ENCODE measurements around the gene KEAP1.
"Not testable (repeated sequence)": the region's sequence is repeated elsewhere in the genome, so short reads cannot be mapped to it uniquely, and the experiment has no call there.

The KEAP1 gene

DNA sequence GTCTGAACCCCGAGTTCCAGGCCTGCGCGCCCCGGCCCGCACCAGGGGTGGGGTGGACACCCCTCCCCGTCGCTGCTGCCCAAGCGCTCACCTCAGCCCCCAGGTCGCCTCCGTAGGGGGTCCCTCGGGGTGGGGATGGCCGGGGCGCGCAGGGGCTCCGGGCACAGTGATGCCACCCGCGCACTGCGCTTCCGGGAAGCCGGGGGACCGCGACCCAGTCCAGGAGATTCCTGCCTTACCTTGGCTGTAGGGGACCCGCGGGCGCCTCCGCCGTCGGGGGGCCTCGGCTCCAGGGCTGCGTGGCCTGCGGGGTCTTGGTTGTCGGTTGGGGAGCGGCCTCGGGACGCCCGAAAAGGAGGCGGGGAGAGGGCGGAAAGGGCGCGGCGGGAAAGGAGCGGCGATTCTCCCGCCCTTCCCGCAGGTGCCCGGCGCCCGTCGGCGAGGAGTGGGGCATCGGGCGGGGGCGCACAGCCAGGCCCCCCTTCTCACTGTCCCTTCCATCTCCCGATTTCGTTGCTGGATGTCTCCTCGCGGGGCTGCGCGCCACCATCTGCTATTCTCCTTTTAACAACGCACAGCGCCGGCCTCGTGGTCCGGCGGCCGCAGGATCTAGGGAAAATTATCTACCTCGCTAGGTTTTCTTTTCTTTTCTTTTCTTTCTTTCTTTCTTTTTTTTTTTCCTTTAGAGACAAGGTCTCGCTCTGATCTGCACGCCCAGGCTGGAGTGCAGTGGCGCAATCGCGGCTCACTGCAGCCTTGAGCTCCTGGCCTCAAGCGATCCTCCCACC is at the start of gene KEAP1:
TSS of gene KEAP1 (minus strand) at position 355 of the 788 bp plus-strand sequence. CDS start 3,323 bp downstream, outside the sequence.
- FAIRE-seq: peak; percentile 20

DNA sequence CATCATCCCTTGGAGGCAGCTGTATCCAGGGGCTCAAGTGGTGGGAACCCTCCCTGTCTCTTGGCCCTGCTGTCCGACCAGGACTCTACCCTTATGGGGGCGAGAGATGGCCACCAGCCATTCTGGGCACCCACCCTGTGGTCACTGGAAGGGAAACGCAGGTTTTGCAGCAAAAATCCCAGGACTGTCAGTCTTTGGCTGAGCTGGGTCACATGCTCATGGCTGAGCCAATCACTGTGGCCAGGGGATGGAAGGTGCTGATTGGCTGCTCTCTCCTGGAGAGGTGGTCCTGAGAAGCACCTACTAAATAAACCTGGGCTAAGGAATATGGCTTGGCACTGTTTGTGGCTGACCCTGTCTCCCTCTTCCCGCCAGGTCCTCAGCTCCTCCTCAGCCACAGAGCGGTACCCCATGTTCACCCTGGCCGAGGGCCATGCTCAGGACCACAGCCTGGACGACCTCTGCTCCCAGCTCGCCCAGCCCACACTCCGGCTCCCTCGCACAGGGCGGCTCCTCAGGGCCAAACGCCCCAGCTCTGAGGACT is 49.4 kb upstream of the KEAP1 start:
- DNase-seq (ENCODE audit: insufficient read length, low spot score) (peak; percentile 53), FAIRE-seq (peak; percentile 20)

More for the DNA sequence above, at the start of gene KEAP1:
- DNase-seq (ENCODE audit: insufficient read length, low spot score): peak; percentile 34

DNA sequence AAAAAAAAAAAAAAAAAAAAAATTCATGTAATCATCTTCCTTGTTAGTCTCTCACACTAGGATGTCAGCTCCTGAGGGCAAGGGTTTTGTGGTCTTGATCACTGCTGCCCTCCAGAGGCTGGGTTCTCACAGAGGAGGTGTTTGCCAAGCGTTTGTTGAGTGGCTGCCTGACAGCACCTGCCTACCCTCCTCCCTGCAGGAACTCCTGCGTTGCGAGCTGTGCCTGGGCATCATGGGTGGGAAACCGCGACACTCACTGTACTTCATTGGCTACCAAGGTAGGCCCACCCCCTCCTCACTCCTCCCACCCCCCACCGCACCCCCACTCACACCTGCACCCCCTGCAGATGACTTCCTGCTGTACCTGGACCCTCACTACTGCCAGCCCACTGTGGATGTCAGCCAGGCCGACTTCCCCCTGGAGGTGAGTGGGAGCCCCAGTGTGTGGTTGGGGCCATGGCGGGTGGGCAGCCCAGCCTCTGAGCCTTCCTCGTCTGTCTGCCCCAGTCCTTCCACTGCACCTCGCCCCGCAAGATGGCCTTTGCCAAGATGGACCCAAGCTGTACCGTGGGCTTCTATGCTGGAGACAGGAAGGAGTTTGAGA is 48.6 kb upstream of the KEAP1 start:
- FAIRE-seq (no peak), DNase-seq (ENCODE audit: insufficient read length, low spot score) (no peak)

DNA sequence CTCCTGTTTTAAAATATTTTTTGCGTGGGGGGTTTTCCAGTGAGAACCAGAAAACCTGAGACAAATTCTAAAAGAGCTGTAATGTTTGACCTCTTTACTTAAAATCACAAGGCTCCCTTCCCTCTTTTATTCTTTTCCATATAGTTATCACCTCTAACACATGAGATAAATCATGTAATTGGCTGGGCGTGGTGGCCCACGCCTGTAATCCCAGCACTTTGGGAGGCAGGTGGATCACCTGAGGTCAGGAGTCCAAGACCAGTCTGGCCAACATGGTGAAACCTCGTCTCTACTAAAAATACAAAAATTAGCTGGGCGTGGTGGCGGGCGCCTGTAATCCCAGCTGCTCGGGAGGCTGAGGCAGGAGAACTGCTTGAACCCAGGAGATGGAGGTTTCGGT is 47.9 kb upstream of the KEAP1 start:
- DNase-seq (ENCODE audit: insufficient read length, low spot score); FAIRE-seq: not testable (repeated sequence)

DNA sequence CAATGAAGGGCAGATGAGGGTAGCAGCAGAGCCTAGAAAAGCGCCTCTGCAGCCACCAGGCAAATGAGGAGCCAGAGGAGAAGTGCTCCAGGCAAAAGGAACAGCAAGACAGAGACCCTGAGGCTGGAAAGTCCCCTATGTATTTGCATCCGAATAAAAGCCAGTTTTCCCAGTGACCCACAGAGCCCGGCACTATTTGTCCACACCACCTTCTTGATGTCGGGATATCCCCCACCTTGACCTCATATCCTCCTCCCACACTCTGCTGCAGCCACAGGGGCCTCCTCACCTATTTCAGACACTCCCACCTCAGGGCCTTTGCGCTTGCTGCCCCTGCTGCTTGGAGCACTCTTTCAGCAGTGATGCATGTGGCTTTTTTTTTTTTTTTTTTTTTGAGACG is 47.2 kb upstream of the KEAP1 start:
- FAIRE-seq (no peak), DNase-seq (ENCODE audit: insufficient read length, low spot score) (no peak)

DNA sequence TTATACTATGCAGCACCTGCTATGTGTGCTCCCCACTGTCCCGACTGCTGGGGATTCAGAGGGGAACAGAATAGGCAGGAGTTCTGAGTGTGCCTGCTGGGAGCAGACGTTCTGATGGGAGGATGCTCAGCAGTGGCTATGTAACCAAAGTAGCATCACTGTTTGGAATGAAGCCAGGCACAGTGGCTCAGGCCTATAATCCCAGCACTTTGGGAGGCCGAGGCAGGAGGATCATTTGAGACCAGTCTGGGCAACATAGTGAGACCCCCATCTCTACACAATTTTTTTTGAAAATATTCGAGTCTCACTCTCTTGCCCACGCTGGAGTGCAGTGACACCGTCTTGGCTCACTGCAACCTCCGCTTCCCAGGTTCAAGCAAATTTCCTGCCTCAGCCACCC is 46.6 kb upstream of the KEAP1 start:
- FAIRE-seq: no peak
- DNase-seq (ENCODE audit: insufficient read length, low spot score): no peak

DNA sequence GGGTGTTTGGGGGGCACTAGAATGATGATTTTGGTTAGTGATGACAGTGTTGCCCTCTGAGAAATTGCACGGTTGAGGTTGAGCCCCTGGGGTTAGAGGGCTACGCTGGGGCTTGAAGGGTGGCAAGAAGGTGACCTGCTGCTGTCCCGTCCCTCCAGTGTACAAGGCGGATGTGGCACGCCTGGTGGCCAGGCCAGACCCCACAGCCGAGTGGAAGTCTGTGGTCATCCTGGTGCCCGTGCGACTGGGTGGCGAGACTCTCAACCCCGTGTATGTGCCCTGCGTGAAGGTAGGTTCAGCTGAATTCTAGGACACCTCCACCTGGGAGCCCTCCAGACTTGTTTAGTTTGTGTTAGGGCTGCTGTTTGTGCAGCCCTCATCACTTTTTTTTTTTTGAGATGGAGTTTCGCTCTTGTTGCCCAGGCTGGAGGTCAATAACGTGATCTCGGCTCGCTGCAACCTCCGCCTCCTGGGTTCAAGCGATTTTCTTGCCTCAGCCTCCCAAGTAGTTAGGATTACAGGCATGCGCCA is 45.7 kb upstream of the KEAP1 start:
- FAIRE-seq: no peak
- no peak for DNase-seq (ENCODE audit: insufficient read length, low spot score)

DNA sequence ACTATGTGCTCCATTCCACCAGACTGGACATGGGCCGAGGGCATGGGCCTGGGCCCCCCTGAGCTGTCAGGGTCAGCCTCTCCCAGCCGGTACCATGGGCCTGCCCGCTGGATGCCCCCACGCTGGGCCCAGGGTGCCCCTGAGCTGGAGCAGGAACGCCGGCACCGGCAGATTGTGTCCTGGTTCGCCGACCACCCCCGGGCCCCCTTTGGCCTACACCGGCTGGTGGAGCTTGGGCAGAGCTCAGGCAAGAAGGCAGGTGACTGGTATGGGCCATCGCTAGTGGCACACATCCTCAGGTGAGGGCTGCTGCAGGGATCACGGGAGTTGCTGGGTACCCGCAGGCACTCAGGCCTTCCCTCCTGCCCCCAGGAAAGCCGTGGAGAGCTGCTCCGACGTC is 43.7 kb upstream of the KEAP1 start:
- FAIRE-seq (no peak), DNase-seq (ENCODE audit: insufficient read length, low spot score) (no peak)

DNA sequence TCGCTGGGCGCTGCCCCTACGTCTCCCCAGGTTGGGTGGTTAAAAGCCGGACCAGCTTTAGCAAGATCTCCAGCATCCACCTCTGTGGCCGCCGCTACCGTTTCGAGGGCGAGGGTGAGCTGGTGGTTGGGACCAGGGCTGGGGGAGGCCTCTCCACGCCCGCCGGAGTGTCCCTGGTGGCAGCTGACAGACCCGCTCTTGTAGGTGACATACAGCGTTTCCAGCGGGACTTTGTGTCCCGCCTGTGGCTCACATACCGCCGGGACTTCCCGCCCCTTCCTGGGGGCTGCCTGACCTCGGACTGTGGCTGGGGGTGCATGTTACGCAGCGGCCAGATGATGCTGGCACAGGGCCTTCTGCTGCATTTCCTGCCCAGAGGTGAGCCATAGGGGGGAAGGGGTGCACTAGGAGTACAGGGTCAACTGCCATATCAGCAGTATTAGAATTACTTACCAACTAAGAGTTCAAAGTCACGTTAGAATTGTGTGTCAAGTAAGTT is 41.6 kb upstream of the KEAP1 start:
- FAIRE-seq (no peak), DNase-seq (ENCODE audit: insufficient read length, low spot score) (no peak)

DNA sequence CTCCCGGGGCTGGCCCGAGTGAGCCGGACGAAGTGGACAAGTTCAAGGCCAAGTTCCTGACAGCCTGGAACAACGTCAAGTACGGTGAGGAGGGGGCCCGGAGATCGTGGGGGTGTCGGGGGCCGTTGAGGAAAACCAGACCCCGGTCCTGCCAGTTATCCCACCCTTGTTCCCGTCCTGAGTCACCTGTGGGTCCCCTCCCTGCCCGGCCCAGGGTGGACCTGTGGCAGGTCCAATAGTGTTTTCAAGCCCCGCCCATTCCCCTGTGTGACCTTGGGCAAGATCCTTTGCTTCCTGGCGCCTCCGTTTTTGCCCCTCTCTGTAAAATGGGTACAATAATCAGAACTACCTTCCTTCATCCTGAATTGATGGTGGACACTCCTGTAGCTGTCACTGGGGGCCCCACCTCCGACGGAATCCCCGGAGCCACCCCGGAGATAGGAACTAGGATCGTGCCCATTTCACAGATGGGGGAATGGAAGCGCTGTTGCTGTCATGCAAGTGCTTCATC is 41.1 kb upstream of the KEAP1 start:
- DNase-seq (ENCODE audit: insufficient read length, low spot score) (no peak), FAIRE-seq (no peak)

DNA sequence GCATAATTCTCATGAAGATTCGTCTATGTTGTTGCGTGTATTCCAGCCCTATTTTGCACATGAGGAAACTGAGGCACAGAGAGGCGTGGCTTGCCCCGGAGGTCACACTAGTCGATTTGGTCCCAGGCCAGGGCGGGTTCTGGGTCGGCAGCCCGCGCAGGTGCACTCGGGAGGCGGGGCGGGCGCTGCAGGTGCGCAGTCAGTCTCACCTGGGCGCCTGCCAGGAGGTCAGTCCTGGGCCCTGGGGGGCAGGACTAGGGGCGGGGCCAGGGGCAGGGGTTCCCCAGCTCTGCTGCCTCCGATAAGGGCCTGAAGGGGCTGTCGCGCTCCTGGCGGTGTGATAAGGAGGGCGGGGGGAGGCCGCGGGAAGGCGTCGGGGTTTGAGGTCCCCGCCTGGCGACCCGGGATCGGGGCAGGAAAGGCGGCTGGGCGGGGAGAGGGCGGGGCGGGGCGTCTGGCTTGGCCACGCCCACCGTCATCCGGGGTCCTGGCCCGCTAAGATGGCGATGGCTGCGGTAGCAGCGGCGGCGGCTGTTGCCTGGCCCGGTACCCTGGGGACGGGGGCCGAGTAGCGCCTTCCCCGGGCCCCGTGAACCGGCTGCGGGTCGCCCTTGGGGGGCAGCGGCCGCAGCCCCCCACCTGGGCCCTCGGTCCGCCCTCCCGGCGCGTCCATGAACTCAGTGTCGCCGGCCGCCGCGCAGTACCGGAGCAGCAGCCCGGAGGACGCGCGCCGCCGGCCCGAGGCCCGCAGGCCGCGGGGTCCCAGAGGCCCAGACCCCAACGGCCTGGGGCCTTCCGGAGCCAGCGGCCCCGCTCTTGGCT is 40.5 kb upstream of the KEAP1 start, which contains the start of gene ATG4D:
TSS of gene ATG4D (plus strand) at position 485 of the 822 bp plus-strand sequence. CDS start at position 672, 187 bp downstream.
- DNase-seq (ENCODE audit: insufficient read length, low spot score): peak; percentile 95
- peak; percentile 83 for FAIRE-seq

DNA sequence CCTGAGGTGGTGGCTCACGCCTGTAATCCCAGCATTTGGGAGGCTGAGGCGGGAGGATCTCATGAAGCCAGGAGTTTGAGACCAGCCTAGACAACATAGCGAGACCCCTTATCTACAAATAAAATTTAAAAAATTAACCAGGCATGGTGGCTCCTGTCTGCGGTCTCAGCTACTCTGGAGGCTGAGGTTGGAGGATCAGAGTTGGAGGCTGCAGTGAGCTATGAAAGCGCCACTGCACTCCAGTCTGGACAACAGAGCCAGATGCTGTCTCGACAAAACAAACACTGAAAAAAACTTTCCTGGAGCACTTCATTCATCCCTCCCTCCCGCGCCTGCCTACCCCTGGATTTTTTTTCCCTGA is 39.9 kb upstream of the KEAP1 start:
- FAIRE-seq: no peak
- DNase-seq (ENCODE audit: insufficient read length, low spot score): no peak

DNA sequence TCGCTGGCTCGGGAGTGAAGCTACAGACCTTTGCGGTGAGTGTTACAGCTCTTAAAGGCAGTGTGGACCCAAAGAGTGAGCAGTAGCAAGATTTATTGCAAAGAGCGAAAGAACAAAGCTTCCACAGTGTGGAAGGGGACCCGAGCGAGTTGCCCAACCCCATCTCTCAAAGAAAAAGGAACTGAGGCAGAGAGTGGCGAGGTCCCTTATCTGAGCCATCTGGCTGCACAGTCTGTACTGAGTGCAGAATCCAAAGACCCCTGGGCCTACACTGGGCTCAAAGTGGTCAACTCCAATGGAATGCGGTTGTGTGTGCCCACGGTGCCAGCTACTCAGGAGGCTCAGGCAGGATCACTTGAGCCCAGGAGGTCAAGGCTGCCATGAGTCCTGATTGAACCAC is 35.9 kb upstream of the KEAP1 start:
- FAIRE-seq; DNase-seq (ENCODE audit: insufficient read length, low spot score): not testable (repeated sequence)

DNA sequence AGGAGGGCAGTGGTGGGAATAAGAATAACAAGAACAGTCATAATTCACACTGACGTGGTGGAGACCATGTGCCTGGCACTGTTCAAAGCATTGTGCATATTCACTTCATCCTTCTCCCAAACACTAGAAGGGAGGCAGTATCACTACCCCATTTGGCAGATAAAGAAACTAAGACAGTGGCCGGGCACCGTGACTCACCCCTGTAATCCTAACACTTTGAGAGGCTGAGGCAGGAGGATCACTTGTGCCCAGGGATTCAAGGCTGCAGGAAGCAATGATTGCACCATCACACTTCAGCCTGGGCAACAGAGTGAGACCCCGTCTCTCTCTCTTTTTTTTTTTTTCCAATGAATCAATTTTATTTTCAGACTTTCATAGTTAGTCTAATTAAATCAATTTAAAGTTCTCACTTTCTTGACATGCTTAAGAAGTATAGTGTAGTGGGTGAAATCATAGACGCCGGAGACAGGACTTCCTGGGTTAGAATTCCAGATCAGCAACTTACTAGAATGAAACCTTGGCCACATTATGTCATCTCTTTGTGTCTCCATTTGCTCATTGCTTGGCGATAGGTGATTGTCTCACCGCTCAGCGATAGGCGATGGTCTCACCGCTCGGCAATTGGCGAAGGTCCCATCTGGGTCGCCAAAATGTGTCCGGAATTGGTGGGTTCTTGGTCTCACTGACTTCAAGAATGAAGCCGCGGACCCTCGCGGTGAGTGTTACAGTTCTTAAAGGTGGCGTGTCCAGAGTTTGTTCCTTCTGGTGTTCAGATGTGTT is 35.2 kb upstream of the KEAP1 start:
- DNase-seq (ENCODE audit: insufficient read length, low spot score) (no peak), FAIRE-seq (no peak)

DNA sequence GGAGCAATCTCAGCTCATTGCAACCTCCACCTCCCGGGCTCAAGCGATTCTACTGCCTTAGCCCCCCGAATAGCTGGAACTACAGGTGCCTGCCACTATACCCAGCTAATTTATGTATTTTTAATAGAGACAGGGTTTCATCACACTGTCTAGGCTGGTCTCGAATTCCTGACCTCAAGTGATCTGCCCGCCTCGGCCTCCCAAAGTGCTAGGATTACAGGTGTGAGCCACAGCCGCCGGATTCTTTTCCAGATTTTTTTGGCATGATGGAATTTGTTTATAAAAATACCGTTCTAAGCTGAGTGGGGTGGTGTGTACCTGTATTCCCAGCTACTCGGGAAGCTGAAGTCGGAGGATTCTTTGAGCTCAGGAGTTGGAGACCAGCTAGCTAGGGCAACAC is 34.5 kb upstream of the KEAP1 start:
- DNase-seq (ENCODE audit: insufficient read length, low spot score): no peak
- no peak for FAIRE-seq

DNA sequence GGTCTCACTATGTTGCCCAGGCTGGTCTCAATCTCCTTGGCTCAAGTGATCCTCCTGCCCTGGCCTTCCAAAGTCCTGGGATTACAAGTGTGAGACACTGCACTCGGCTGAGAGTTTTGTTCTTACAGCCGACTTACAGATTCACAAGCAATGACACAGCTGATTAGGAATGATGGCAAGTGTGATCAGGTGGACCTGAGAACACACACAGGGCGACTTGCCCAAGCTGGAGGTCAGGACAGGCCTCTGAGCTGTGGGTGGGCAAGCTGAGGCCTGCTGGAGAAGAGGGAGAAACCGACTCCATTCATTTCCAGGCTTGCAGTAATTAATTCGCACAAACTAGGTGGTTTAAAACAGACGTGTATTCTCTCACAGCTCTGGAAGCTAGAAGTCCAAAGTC is 32.5 kb upstream of the KEAP1 start:
- DNase-seq (ENCODE audit: insufficient read length, low spot score): no peak
- no peak for FAIRE-seq

DNA sequence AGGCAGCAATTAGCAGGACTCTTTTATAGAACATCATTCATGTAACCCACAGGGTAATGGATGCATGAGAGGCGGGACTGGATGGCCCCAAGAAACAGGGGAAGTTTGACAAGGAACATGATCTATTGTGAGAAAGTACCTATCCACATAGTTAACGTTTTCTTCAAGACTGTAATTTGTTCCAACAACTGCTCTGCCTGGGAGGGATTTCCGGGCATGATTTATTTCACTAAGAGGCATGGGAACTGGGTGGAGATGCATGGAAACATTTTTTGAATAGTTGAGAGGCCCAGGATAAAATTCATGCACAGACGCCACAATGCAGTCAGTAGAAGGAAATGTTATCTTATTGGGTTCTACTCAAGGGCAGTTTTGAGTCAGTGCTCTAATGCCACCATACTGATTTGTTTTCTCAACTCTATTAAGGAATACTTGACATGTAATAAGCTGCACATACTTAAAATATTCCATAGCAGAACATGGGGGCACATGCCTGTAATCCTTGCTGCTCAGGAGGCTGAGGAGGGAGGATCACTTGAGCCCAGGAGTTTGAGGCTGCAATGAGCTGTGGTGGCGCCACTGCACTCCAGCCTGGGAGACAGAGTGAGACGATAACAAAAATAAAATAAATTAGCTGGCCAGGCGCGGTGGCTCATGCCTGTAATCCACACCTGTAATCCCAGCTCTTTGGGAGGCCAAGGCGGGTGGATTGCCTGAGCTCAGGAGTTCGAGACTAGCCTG is 30.7 kb upstream of the KEAP1 start:
- DNase-seq (ENCODE audit: insufficient read length, low spot score) (peak; percentile 79), FAIRE-seq (peak; percentile 57)

DNA sequence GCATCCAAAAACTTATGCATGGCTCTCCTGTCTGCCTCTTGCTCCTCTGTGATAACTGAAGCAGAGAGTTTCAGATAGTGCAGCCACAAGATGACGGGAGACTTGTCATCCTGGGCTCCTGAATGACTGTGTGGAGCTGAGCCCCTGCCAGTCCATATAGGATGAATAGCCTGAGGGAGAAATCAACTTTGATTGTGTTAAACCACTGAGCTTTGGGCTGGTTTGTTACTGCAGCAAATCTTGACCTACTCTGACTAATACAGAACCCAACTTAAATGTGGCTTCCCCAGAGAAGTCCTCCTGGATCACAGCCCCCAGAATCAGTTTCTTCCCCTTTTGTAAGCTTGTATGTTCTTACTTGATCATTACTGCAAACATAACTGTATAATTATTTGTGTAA is 29.3 kb upstream of the KEAP1 start:
- FAIRE-seq (no peak), DNase-seq (ENCODE audit: insufficient read length, low spot score) (no peak)

DNA sequence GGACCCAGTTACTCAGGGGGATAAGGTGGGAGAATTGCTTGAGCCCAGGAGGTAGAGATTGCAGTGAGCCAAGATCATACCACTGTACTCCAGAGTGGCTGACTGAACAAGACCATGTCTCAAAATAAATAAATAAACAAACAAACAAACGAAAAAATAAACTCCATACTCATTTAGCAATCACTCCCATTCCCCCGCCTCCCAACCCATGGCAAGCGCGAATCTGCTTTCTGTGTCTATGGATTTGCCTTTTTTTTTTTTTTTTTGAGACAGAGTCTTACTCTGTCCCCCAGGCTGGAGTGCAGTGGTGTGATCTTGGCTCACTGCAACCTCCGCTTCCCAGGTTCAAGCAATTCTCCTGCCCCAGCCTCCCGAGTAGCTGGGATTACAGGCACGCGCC is 23.7 kb upstream of the KEAP1 start:
- not testable (repeated sequence) for FAIRE-seq; DNase-seq (ENCODE audit: insufficient read length, low spot score)

Data from HTR-8/SVneo (cell line).